OCI-LY1 (cell line): ENCODE data around the gene ITIH3.

Experiments
- H2AFZ ChIP-seq: fragments of 200-600 bp; sonication (generic), shearing (Covaris generic); 2 replicates; pipeline ENCODE4 v1.6.0; 2014; ENCODE audit warnings: antibody characterized with exemption, mild to moderate bottlenecking, low read length
- H3F3A ChIP-seq: fragments of 200-600 bp; sonication (generic), shearing (Covaris generic); 2 replicates; pipeline ENCODE4 v1.6.0; 2014; ENCODE audit warnings: mild to moderate bottlenecking, antibody characterized with exemption, low read length, moderate library complexity; ENCODE audit not compliant: insufficient read depth
- H3K27ac ChIP-seq: fragments of 200-600 bp; sonication (generic); 2 replicates; pipeline ENCODE4 v1.5.1; 2014; ENCODE audit warnings: low read length, mixed run types, mild to moderate bottlenecking, low read depth; ENCODE audit not compliant: poor library complexity, severe bottlenecking
- H3K27me3 ChIP-seq: fragments of 200-600 bp; sonication (generic); 2 replicates; pipeline ENCODE4 v1.6.0; 2014; ENCODE audit warnings: antibody characterized with exemption, mild to moderate bottlenecking, low read length, moderate library complexity; ENCODE audit not compliant: insufficient read depth
- H3K36me3 ChIP-seq: fragments of 200-600 bp; sonication (generic); 2 replicates; pipeline ENCODE4 v1.6.1; 2014; ENCODE audit warnings: mild to moderate bottlenecking, antibody characterized with exemption, low read length, moderate library complexity, mixed read lengths; ENCODE audit not compliant: insufficient read depth
- H3K4me1 ChIP-seq: fragments of 200-600 bp; sonication (generic); 2 replicates; pipeline ENCODE4 v1.5.1; 2014; ENCODE audit warnings: mild to moderate bottlenecking, low read length, moderate library complexity; ENCODE audit not compliant: insufficient read depth, severe bottlenecking
- H3K4me2 ChIP-seq: fragments of 200-600 bp; sonication (generic), shearing (Covaris generic); 2 replicates; pipeline ENCODE4 v1.6.1; 2014; ENCODE audit warnings: low read length
- H3K4me3 ChIP-seq: fragments of 200-600 bp; sonication (generic); 2 replicates; pipeline ENCODE4 v1.5.1; 2014; ENCODE audit warnings: low read length, low read depth, mild to moderate bottlenecking, mixed read lengths; ENCODE audit not compliant: poor library complexity, severe bottlenecking
- H3K79me2 ChIP-seq: fragments of 200-600 bp; shearing (Covaris generic); 2 replicates; pipeline ENCODE4 v1.6.1; 2016; ENCODE audit warnings: mixed run types, low read length, mixed read lengths; ENCODE audit not compliant: insufficient read depth
- H3K9ac ChIP-seq: fragments of 200-600 bp; sonication (generic), shearing (Covaris generic); 2 replicates; pipeline ENCODE4 v1.6.1; 2014; ENCODE audit warnings: mild to moderate bottlenecking, low read length, mixed read lengths
- H3K9me2 ChIP-seq: fragments of 200-600 bp; sonication (generic), shearing (Covaris generic); 2 replicates; pipeline ENCODE4 v1.6.1; 2014; ENCODE audit warnings: low read depth, mild to moderate bottlenecking, low read length, mixed read lengths
- H3K9me3 ChIP-seq: fragments of 200-600 bp; shearing (Covaris generic); 2 replicates; pipeline ENCODE4 v1.6.1; 2014; ENCODE audit warnings: low read length, mixed read lengths
- H4K20me1 ChIP-seq: fragments of 200-600 bp; sonication (generic), shearing (Covaris generic); 2 replicates; pipeline ENCODE4 v1.6.0; 2016; ENCODE audit warnings: mild to moderate bottlenecking, low read length; ENCODE audit not compliant: insufficient read depth
- EZH2 ChIP-seq: fragments of 200-600 bp; sonication (generic), shearing (Covaris generic); IDR thresholded peaks from 2 replicates; pipeline ENCODE4 v1.8.0; 2017; ENCODE audit warnings: borderline replicate concordance, mixed run types, mild to moderate bottlenecking, antibody characterized with exemption, low read length, moderate library complexity, mixed read lengths
- TF ChIP-seq, protein P1 (sequence below): fragments of 200-600 bp; sonication (generic), shearing (Covaris generic); IDR thresholded peaks from 2 replicates; pipeline ENCODE4 v1.5.1; 2017; ENCODE audit warnings: mild to moderate bottlenecking, antibody characterized with exemption, low read length, moderate library complexity, mixed read lengths

Gene ITIH3

DNA sequence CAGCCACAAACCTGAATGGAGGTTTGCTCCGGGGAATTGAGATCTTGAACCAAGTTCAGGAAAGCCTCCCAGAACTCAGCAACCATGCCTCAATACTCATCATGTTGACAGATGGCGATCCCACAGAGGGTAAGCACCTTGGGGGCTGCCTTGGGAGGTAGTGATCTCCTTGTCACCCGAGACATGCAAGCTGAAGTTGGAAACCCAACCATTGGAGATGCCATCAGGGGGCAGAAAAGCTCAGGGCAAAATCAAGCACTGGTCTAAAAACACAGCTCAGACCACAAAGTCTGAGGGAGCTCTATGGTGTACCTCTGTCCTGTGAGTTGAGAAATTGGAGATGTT lies 11.4 kb upstream of the ITIH3 start:
- Histone ChIP-seq H4K20me1 (no peaks in the 10 kb centered on the region), H2AFZ (no peak overlapping the region), H3K9me3 (no peaks in the 10 kb centered on the region), H3K9ac (no peak overlapping the region), H3K4me1 (peaks cover 10% of the 10 kb centered on the region), H3K4me2 (no peak overlapping the region), H3K36me3 (no peaks in the 10 kb centered on the region), H3F3A (no peaks in the 10 kb centered on the region), H3K79me2 (no peaks in the 10 kb centered on the region), H3K27me3 (no peaks in the 10 kb centered on the region), H3K9me2 (no peaks in the 10 kb centered on the region), H3K27ac (no peak overlapping the region), H3K4me3 (no peak overlapping the region)
- no peak for TF ChIP-seq EZH2
- TF ChIP-seq, protein P1, sequence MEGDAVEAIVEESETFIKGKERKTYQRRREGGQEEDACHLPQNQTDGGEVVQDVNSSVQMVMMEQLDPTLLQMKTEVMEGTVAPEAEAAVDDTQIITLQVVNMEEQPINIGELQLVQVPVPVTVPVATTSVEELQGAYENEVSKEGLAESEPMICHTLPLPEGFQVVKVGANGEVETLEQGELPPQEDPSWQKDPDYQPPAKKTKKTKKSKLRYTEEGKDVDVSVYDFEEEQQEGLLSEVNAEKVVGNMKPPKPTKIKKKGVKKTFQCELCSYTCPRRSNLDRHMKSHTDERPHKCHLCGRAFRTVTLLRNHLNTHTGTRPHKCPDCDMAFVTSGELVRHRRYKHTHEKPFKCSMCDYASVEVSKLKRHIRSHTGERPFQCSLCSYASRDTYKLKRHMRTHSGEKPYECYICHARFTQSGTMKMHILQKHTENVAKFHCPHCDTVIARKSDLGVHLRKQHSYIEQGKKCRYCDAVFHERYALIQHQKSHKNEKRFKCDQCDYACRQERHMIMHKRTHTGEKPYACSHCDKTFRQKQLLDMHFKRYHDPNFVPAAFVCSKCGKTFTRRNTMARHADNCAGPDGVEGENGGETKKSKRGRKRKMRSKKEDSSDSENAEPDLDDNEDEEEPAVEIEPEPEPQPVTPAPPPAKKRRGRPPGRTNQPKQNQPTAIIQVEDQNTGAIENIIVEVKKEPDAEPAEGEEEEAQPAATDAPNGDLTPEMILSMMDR: peak; percentile 9; the same call in 1 of the 2 replicates

DNA sequence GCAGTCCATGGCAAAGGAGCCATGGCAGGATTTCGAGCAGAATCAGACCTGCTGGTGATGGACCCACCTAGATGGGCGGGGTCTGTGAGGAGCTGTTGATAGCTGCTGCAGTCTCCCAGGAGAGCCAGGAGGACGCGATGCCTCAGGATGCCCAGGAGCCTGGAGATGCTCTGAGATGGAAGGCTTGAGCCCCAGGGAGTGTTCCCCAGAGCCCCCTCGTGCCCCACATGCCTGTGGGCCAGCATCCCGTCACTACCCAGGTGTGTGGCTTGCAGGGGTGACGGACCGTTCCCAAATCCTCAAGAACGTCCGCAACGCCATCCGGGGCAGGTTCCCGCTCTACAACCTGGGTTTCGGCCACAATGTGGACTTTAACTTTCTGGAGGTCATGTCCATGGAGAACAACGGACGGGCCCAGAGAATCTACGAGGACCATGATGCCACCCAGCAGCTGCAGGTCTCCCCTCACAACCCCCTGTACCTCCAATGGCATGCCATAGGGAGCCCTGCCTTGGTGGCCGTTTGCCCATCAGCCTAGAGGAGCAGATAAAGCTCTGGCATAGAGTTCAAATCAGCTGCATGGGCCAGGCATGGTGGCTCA lies 10.5 kb upstream of the ITIH3 start:
- Histone ChIP-seq H2AFZ (no peak overlapping the region), H3K27me3 (no peaks in the 10 kb centered on the region), H3F3A (no peaks in the 10 kb centered on the region), H3K36me3 (no peaks in the 10 kb centered on the region), H3K4me1 (peaks cover 8% of the 10 kb centered on the region), H4K20me1 (no peaks in the 10 kb centered on the region), H3K27ac (no peak overlapping the region), H3K4me3 (no peak overlapping the region), H3K9me3 (no peaks in the 10 kb centered on the region), H3K9ac (no peak overlapping the region), H3K79me2 (no peaks in the 10 kb centered on the region), H3K4me2 (no peak overlapping the region), H3K9me2 (no peaks in the 10 kb centered on the region)
- TF ChIP-seq, protein P1: no peak
- no peak for TF ChIP-seq EZH2

DNA sequence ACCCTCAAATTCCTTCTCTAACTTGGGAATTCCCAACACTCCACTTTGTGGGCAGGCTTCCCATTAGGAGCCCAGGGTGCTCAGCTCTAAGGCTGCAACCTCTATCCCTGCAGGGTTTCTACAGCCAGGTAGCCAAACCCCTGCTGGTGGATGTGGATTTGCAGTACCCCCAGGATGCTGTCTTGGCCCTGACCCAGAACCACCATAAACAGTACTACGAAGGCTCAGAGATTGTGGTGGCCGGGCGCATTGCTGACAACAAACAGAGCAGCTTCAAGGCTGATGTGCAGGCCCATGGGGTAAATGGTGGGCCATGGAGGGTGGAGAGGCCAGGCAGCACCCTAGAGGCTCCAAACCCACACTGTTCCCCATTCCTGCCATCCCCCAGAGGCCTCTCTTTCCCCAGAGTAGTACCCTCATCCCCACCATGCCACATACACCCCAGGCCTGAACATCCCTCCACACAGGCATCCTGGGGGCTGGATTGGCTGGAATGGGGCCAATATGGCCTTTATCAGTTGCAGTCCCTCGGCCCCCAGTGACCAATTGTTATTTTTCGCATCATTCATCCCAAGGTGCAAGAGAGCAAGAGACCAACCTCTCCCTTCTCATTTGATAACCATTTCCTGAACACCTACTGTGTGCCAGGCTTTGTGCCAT lies 9.5 kb upstream of the ITIH3 start:
- H3K4me1 ChIP-seq: no peaks in the 10 kb centered on the region
- H2AFZ ChIP-seq: no peak overlapping the region
- no peak for TF ChIP-seq EZH2
- TF ChIP-seq, protein P1: no peak
- H3K9me2 ChIP-seq: no peaks in the 10 kb centered on the region
- no peaks in the 10 kb centered on the region for H3K79me2 ChIP-seq
- no peaks in the 10 kb centered on the region for H4K20me1 ChIP-seq
- H3K4me3 ChIP-seq: no peak overlapping the region
- H3K36me3 ChIP-seq: no peaks in the 10 kb centered on the region
- H3K27ac ChIP-seq: no peak overlapping the region
- H3K27me3 ChIP-seq: no peaks in the 10 kb centered on the region
- no peaks in the 10 kb centered on the region for H3K9me3 ChIP-seq
- no peak overlapping the region for H3K4me2 ChIP-seq
- no peaks in the 10 kb centered on the region for H3F3A ChIP-seq
- H3K9ac ChIP-seq: no peak overlapping the region
